GM18858 (cell line): ENCODE measurements around the gene DNAJB7.
"Not testable (repeated sequence)": the region's sequence is repeated elsewhere in the genome, so short reads cannot be mapped to it uniquely, and the experiment has no call there.

ENCODE experiments used
- ATAC-seq: cut with Tn5 transposase; IDR thresholded peaks from one replicate; pipeline ENCODE4 v1.9.1; 2021; ENCODE audit not compliant: unreplicated experiment

DNAJB7 gene

GRCh38 chr22:40862013-40862412 is at the start of gene DNAJB7:
Gene DNAJB7 (minus strand): TSS chr22:40862113. CDS start chr22:40861994, 119 bp downstream.
- no peak for ATAC-seq

GRCh38 chr22:40908895-40909294 is 47.0 kb upstream of the DNAJB7 start:
- ATAC-seq = no peak

GRCh38 chr22:40904101-40904500 is 42.2 kb upstream of the DNAJB7 start:
- no peak for ATAC-seq

DNA sequence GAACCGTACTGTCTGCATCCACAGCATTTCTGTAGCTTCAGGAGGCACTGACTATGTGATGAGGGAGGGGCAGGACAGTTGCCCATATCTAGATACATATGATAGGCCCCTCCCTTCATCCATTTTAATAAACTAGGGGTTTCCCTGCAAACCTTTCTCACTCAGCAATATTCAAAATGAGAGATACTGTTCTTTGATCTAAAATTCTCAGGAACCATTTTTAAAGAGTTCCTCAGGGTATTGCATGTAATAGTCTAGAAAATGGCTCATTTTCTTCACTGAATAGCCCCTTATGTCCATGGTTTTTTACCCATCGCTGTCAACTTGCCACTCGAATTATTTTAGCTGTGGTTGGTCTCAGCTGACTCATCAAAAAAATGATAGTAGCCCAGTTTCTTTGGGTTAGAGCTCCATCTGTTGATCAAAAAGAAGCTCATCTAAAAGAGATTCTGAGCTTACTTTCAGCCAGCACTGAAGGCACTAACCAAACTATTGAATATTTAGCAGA is 37.0 kb upstream of the DNAJB7 start:
- ATAC-seq = no peak

- ATAC-seq = no peak
Measured at GRCh38 chr22:40894417-40894816, 32.5 kb upstream of the DNAJB7 start.

- ATAC-seq = no peak
Measured at GRCh38 chr22:40890881-40891280, 29.0 kb upstream of the DNAJB7 start.

DNA sequence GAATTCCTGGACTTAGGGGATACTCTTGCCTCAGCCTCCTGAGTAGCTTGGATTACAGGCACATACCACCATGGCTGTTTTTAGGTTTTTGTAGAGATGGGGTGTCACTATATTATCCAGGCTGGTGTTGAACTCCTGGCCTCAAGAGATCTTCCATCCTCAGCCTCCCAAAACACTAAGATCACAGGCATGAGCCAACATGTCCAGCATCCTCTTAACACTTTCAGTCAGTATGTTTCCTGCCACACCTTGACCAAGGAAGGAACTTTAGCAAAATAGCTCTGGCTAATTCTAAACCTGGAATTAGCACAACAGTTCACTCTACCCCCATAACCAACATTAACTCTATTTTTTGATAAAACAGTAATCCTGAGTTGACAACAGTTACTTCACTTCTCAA is 27.2 kb upstream of the DNAJB7 start:
- no peak for ATAC-seq

- no peak for ATAC-seq
Measured at GRCh38 chr22:40878922-40879321, 17.0 kb upstream of the DNAJB7 start.

GRCh38 chr22:40877488-40877887 is 15.6 kb upstream of the DNAJB7 start:
- ATAC-seq = no peak

GRCh38 chr22:40876907-40877306 is 15.0 kb upstream of the DNAJB7 start:
- no peak for ATAC-seq

DNA sequence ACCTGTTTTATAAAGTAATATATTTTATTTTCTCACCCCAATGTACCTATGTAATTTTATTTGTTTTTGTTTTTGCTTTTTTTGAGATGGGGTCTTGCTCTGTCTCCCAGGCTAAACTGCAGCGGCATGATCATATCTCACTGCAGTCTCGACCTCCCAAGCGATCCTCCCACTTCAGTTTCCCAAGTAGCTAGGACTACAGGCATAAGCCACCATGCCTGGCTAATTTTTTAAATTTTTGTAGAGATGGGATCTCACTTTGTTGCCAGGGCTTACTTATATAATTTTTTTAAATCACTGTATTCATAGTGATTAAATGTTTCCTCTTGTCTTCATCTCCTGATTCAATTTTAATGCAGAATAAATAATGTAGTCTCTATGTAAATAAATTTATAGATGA is 13.2 kb upstream of the DNAJB7 start:
- no peak for ATAC-seq

DNA sequence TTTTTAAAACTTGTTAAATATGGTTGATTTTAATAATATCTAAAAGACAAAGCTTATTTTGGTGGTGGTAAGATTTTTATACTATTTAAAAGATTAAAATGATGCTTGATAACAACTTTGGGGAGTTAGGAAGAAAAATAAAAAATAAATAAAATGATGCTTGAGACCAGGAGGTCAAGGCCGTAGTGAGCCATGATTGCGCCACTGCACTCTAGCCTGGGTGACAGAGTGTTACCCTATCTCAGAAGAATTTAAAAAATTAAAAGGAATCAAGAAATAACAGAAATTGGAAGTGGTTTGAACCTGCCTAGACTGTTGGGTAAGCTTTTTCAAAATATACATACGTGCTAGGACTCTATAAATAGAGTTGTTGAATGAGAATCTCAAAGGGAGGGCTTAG is 12.1 kb upstream of the DNAJB7 start:
- no peak for ATAC-seq

- not testable (repeated sequence) for ATAC-seq
Measured at GRCh38 chr22:40868379-40868778, 6.5 kb upstream of the DNAJB7 start.

GRCh38 chr22:40867109-40867508 is 5.2 kb upstream of the DNAJB7 start:
- ATAC-seq = no peak

GRCh38 chr22:40862537-40862936 is 624 bp upstream of the DNAJB7 start:
- ATAC-seq = no peak

- ATAC-seq = peak; percentile 19
Measured at GRCh38 chr22:40857309-40857855, 4.5 kb downstream of the DNAJB7 start.

DNA sequence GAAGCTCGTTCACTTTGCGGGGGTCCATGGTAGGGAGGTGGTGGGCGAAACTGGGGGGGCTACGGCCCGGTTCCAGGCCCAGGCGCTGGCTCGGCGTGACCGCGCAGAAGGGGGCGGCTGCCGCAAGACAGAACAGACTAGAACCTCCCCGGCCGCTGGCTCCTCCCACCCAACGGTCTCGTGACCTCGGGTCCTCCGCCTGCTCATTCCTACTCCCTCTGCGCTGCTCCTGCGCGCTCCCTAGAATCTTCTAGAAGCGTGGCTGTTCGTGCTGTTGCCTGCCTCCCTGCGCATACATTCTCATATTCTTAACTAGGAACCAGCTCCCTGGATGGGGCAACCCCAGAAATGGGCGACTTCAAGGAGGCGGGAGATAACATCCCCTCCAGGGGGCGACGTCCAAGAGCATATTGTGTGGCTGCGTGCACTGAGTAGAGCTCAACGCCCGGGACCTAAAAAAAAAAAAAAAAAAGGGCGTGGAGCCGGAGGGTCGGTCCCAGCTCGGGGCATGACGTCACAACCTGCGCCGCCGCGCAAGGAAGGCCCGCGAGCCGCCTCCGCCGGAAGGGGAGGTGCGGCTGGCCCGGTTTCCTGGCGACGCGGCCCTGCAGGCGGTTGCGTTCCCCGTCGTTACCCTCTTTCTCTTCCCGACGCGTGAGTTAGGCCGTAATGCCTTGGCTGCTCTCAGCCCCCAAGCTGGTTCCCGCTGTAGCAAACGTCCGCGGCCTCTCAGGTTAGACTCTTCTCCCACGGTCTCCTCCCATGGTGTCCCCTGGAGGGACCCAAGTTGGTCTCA is 5.2 kb downstream of the DNAJB7 start, which contains the start of the genes ST13 and XPNPEP3:
TSS of gene ST13 (minus strand) at position 127 of the 796 bp plus-strand sequence. CDS start at position 28, 99 bp downstream.
TSS of gene XPNPEP3 (plus strand) at position 636 of the 796 bp plus-strand sequence. CDS start at position 670, 34 bp downstream.
- peak; percentile 59 for ATAC-seq

DNA sequence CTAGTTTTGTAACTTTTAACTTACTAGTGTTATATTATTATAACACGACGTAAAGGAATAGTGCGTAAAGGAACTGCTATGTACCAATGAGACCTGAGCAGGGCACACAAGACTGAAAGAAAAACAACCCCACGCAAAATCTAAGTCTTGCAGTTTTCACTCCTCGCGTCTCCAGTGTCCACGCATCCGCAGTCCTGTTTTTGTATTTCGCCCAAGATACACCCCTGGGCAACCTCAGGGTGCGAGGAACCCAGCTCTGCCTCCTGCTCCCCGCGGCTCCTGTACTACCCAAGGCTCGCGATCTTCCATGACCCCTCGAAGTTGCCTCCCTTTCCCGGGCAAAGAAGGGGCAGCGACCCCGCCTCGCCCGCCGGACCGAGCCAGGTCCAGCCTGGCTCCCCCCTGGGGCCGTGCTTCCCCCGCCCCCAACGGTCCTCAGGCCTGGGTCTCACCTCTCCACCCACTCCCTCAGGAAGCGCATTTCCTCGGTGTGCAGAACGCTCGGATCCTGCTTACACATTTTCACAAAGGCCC is 5.9 kb downstream of the DNAJB7 start:
- no peak for ATAC-seq

- no peak for ATAC-seq
Measured at GRCh38 chr22:40855071-40855978, 6.6 kb downstream of the DNAJB7 start.

DNA sequence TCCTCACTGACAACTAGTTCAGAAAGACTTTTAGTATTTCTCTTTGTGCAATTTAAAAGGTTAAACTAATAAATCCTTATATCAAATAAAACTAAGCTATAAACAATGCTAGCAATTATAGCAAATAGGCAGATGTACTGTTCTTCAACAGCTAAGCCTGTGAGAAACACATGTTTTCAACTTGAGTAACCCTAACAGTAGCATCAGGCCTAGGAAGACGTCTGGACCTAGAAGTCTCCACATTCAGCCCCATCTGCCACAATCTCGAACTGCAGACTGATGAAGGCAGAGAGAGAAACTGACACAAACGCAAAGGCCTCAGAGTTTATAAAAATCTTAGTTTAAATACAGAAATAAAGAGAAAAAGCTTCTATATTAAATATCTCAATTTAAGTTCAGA is 8.0 kb downstream of the DNAJB7 start:
- ATAC-seq = no peak

DNA sequence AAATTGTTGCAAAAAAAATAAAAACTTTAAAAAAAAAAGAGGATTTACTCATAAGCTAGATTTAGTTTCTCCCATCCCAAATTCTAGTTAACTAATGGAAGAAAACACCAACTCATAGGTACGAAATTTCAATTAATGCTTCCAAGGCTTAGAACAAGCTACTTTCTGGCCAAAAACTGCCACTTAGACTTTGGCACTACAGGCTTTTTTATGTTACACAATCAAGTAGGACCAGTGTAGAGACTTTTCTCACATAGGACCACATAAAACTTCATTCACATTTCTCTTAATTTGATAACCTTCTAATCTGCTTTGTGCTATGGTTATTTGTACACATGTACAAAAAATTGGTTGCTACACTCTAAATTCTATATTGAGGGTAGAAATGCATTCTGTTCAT is 8.6 kb downstream of the DNAJB7 start:
- ATAC-seq = no peak
